Measurements from ENCODE around the gene SLC2A3.
"Not testable (repeated sequence)": the region's sequence is repeated elsewhere in the genome, so short reads cannot be mapped to it uniquely, and the experiment has no call there.

Gene SLC2A3

GRCh38 chr12:7915661-7916403 lies 20.2 kb downstream of the SLC2A3 start:
- TF ChIP-seq CTCF (conservative IDR thresholded peaks at IDR 0.05; ENCODE audit: low read depth, low read length): no peak
- peak overlapping the region; percentile 28 for H3K4me3 ChIP-seq (ENCODE audit: low read depth, low read length)
- no peak for DNase-seq (ENCODE audit: low read depth)

GRCh38 chr12:7910106-7910505 lies 25.9 kb downstream of the SLC2A3 start:
- not testable (repeated sequence) for H3K4me3 ChIP-seq (ENCODE audit: low read depth, low read length)
- DNase-seq (ENCODE audit: low read depth): peak; percentile 54

- peak; percentile 78 for TF ChIP-seq CTCF (conservative IDR thresholded peaks at IDR 0.05; ENCODE audit: low read depth, low read length)
- no peak overlapping the region for H3K4me3 ChIP-seq (ENCODE audit: low read depth, low read length)
- DNase-seq (ENCODE audit: low read depth): peak; percentile 86
These were observed 29.0 kb downstream of the SLC2A3 start for GRCh38 chr12:7907009-7907408.

- not testable (repeated sequence) for DNase-seq (ENCODE audit: low read depth); H3K4me3 ChIP-seq (ENCODE audit: low read depth, low read length)
These were observed 29.7 kb downstream of the SLC2A3 start for GRCh38 chr12:7906303-7906702.

GRCh38 chr12:7905600-7906125 lies 30.3 kb downstream of the SLC2A3 start:
- not testable (repeated sequence) for H3K4me3 ChIP-seq (ENCODE audit: low read depth, low read length); DNase-seq (ENCODE audit: low read depth)

- no peak for TF ChIP-seq CTCF (conservative IDR thresholded peaks at IDR 0.05; ENCODE audit: low read depth, low read length)
- H3K4me3 ChIP-seq (ENCODE audit: low read depth, low read length): no peak overlapping the region
- peak; percentile 67 for DNase-seq (ENCODE audit: low read depth)
These were observed 30.9 kb downstream of the SLC2A3 start for GRCh38 chr12:7905071-7905470.

- not testable (repeated sequence) for DNase-seq (ENCODE audit: low read depth); H3K4me3 ChIP-seq (ENCODE audit: low read depth, low read length)
These were observed 33.6 kb downstream of the SLC2A3 start for GRCh38 chr12:7902416-7902815.

- DNase-seq (ENCODE audit: low read depth): peak; percentile 42
- no peak overlapping the region for H3K4me3 ChIP-seq (ENCODE audit: low read depth, low read length)
- TF ChIP-seq CTCF (conservative IDR thresholded peaks at IDR 0.05; ENCODE audit: low read depth, low read length): no peak
These were observed 36.2 kb downstream of the SLC2A3 start for GRCh38 chr12:7899755-7900154.

- DNase-seq (ENCODE audit: low read depth); H3K4me3 ChIP-seq (ENCODE audit: low read depth, low read length): not testable (repeated sequence)
These were observed 39.3 kb downstream of the SLC2A3 start for GRCh38 chr12:7896726-7897125.

All from choroid plexus epithelial cell (primary cell).